HL-60 (cell line): ENCODE results near the gene LLPH.

Source experiments
- CTCF ChIP-seq: IDR thresholded peaks from one replicate; pipeline ENCODE4 v1.5.1; 2011; ENCODE audit warnings: low read length, control low read depth, inconsistent platforms; ENCODE audit not compliant: insufficient read depth
- POLR2AphosphoS5 ChIP-seq: IDR thresholded peaks from 2 replicates; pipeline ENCODE4 v1.6.1; 2012; ENCODE audit warnings: low read depth
- TF ChIP-seq, protein P1 (sequence below): IDR thresholded peaks from 2 replicates; pipeline ENCODE4 v1.6.1; 2012; ENCODE audit warnings: low read depth; ENCODE audit not compliant: insufficient replicate concordance

- TF ChIP-seq POLR2AphosphoS5 (no peak), CTCF (no peak)
- TF ChIP-seq, protein P1, sequence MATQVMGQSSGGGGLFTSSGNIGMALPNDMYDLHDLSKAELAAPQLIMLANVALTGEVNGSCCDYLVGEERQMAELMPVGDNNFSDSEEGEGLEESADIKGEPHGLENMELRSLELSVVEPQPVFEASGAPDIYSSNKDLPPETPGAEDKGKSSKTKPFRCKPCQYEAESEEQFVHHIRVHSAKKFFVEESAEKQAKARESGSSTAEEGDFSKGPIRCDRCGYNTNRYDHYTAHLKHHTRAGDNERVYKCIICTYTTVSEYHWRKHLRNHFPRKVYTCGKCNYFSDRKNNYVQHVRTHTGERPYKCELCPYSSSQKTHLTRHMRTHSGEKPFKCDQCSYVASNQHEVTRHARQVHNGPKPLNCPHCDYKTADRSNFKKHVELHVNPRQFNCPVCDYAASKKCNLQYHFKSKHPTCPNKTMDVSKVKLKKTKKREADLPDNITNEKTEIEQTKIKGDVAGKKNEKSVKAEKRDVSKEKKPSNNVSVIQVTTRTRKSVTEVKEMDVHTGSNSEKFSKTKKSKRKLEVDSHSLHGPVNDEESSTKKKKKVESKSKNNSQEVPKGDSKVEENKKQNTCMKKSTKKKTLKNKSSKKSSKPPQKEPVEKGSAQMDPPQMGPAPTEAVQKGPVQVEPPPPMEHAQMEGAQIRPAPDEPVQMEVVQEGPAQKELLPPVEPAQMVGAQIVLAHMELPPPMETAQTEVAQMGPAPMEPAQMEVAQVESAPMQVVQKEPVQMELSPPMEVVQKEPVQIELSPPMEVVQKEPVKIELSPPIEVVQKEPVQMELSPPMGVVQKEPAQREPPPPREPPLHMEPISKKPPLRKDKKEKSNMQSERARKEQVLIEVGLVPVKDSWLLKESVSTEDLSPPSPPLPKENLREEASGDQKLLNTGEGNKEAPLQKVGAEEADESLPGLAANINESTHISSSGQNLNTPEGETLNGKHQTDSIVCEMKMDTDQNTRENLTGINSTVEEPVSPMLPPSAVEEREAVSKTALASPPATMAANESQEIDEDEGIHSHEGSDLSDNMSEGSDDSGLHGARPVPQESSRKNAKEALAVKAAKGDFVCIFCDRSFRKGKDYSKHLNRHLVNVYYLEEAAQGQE: no peak
Measured at GRCh38 chr12:66162701-66163100, 32.2 kb upstream of the LLPH start.
